NB4 (cell line): Measurements from ENCODE around the gene MRPL4.

ENCODE experiments used
- CTCF ChIP-seq: IDR thresholded peaks from one replicate; pipeline ENCODE4 v1.5.1; 2012; ENCODE audit warnings: low read depth, low read length
- MAX ChIP-seq: IDR thresholded peaks from 2 replicates; pipeline ENCODE4 v1.6.1; 2011; ENCODE audit warnings: low read depth, low read length

GRCh38 chr19:10288662-10289166 lies 36.7 kb downstream of the MRPL4 start:
- TF ChIP-seq MAX (no peak), CTCF (no peak)
